HCT116 (cell line): ENCODE results near the gene DBR1. TPM values are rescaled to one million over a fixed set of nuclear protein-coding genes. Genes with fewer than 3 reads are reported as not detected.

Source experiments
- ATAC-seq: fragments of 200-7000 bp; cut with Tn5 transposase; 2 replicates; pipeline ENCODE4 v1.9.1; 2020; ENCODE audit warnings: mild to moderate bottlenecking, moderate library complexity
- BruUV-seq: library from RNA; stranded (reverse); fragments of 400-500 nt; replicated peaks from 2 replicates; lab custom pipeline; 2021; lab: Mats Ljungman, UMichigan
- CTCF ChIA-PET: fragments of 300-600 bp; sonication (Branson Sonifier 250); formaldehyde crosslinking; loops from one replicate; lab custom pipeline; 2021; ENCODE audit warnings: antibody characterized with exemption; lab: Charles Lee
- POLR2A ChIA-PET: fragments of 300-600, 350-600 bp; sonication (Branson Sonifier 250); formaldehyde crosslinking; loops from one replicate; lab custom pipeline; 2021; ENCODE audit warnings: antibody characterized with exemption; lab: Charles Lee
- RAD21 ChIA-PET, 2 experiments: fragments of 300-600 bp; sonication (Branson Sonifier 250); formaldehyde crosslinking; loops; one replicate each; lab custom pipeline; 2023; ENCODE audit warnings: low total read pairs in 2 of 2; ENCODE audit not compliant: uncharacterized antibody in 2 of 2, unreplicated experiment in 2 of 2, low non-redundant PET in 1 of 2; lab: Charles Lee
- DNase-seq: peaks from one replicate; pipeline ENCODE4 v3.0.0-alpha.2; 2010; ENCODE audit warnings: low read depth, low spot score
- H2AFZ ChIP-seq: fragments of 200-600 bp; shearing (Covaris generic), sonication (generic); 2 replicates; pipeline ENCODE4 v1.6.1; 2017; ENCODE audit warnings: low read depth, mixed run types, mixed read lengths, antibody characterized with exemption, low read length; ENCODE audit not compliant: poor library complexity, severe bottlenecking
- H3K27ac ChIP-seq: 2 replicates; pipeline ENCODE4 v1.5.1; 2012; ENCODE audit warnings: low read depth, low read length
- H3K27me3 ChIP-seq: fragments of 200-600 bp; sonication (generic); 2 replicates; pipeline ENCODE4 v1.6.1; 2016; ENCODE audit warnings: mixed run types, low read length, mixed read lengths; ENCODE audit not compliant: insufficient read depth
- H3K36me3 ChIP-seq, 2 experiments: fragments of 200-500 bp in 1 of 2; fragments of 200-600 bp in 1 of 2; sonication (Bioruptor generic) in 1 of 2; sonication (generic) in 1 of 2; 2 replicates each; pipeline versions ENCODE4 v1.5.1 to v1.6.1; 2014 to 2016; ENCODE audit warnings: low read length in 2 of 2, inconsistent platforms in 1 of 2, mixed read lengths in 1 of 2, mixed run types in 1 of 2; ENCODE audit not compliant: insufficient read depth in 2 of 2, control insufficient read depth in 1 of 2
- H3K4me1 ChIP-seq, 2 experiments: fragments of 200-600 bp in 1 of 2; sonication (generic) in 1 of 2; 2 replicates each; pipeline versions ENCODE4 v1.5.1 to v1.6.1; 2012 to 2017; ENCODE audit warnings: low read length in 2 of 2, inconsistent platforms in 1 of 2, mild to moderate bottlenecking in 1 of 2, mixed read lengths in 1 of 2, mixed run types in 1 of 2, moderate library complexity in 1 of 2; ENCODE audit not compliant: insufficient read depth in 2 of 2, control insufficient read depth in 1 of 2
- H3K4me2 ChIP-seq: fragments of 200-600 bp; sonication (generic); 2 replicates; pipeline ENCODE4 v1.6.1; 2017; ENCODE audit warnings: mixed run types, low read length, mixed read lengths
- H3K4me3 ChIP-seq, 2 experiments: fragments of 200-600 bp in 1 of 2; sonication (generic) in 1 of 2; replicated peaks in 1 of 2; 2 replicates each; pipeline ENCODE4 v1.5.1; 2011 to 2016; ENCODE audit warnings: low read length in 2 of 2, control low read depth in 1 of 2, low read depth in 1 of 2, mild to moderate bottlenecking in 1 of 2, mixed read lengths in 1 of 2, mixed run types in 1 of 2
- H3K79me2 ChIP-seq: fragments of 200-600 bp; sonication (generic); 2 replicates; pipeline ENCODE4 v1.6.1; 2017; ENCODE audit warnings: mild to moderate bottlenecking, mixed run types, low read length, moderate library complexity, mixed read lengths; ENCODE audit not compliant: insufficient read depth
- H3K9ac ChIP-seq: fragments of 200-600 bp; sonication (generic); 2 replicates; pipeline ENCODE4 v1.6.1; 2016; ENCODE audit warnings: low read length, mixed read lengths
- H3K9me2 ChIP-seq: fragments of 200-600 bp; sonication (generic), shearing (Covaris generic); 2 replicates; pipeline ENCODE4 v1.6.1; 2017; ENCODE audit warnings: mixed run types, mild to moderate bottlenecking, moderate library complexity; ENCODE audit not compliant: insufficient read depth
- H3K9me3 ChIP-seq, 2 experiments: fragments of 200-500 bp in 1 of 2; fragments of 200-600 bp in 1 of 2; sonication (Bioruptor generic) in 1 of 2; sonication (generic) in 1 of 2; 2 replicates each; pipeline ENCODE4 v1.6.1; 2014 to 2017; ENCODE audit warnings: low read length in 2 of 2, mixed read lengths in 2 of 2, inconsistent platforms in 1 of 2, low read depth in 1 of 2, mild to moderate bottlenecking in 1 of 2, mixed run types in 1 of 2, moderate library complexity in 1 of 2; ENCODE audit not compliant: control insufficient read depth in 1 of 2, insufficient read depth in 1 of 2
- H4K20me1 ChIP-seq: fragments of 200-600 bp; sonication (generic), shearing (Covaris generic); 2 replicates; pipeline ENCODE4 v1.6.1; 2017; ENCODE audit warnings: mixed run types, mild to moderate bottlenecking, moderate library complexity; ENCODE audit not compliant: insufficient read depth
- CBX3 ChIP-seq: IDR thresholded peaks from 2 replicates; pipeline ENCODE4 v1.6.1; 2012; ENCODE audit warnings: low read depth
- CEBPB ChIP-seq: IDR thresholded peaks from 2 replicates; pipeline ENCODE4 v1.6.1; 2012; ENCODE audit warnings: low read depth
- CTCF ChIP-seq, 3 experiments: fragments of 200-600 bp in 1 of 3; sonication (generic) in 1 of 3; IDR thresholded peaks in 2 of 3; conservative IDR thresholded peaks in 1 of 3; 2 replicates each; pipeline ENCODE4 v1.5.1; 2012 to 2017; ENCODE audit warnings: low read depth in 2 of 3, low read length in 2 of 3, antibody characterized with exemption in 1 of 3, borderline replicate concordance in 1 of 3, control low read depth in 1 of 3, mild to moderate bottlenecking in 1 of 3, mixed read lengths in 1 of 3, mixed run types in 1 of 3, moderate library complexity in 1 of 3; ENCODE audit not compliant: insufficient read depth in 1 of 3
- EGR1 ChIP-seq: IDR thresholded peaks from 2 replicates; pipeline ENCODE4 v1.6.1; 2012; ENCODE audit warnings: low read depth
- ELF1 ChIP-seq: IDR thresholded peaks from 2 replicates; pipeline ENCODE4 v1.6.1; 2012; ENCODE audit warnings: low read depth, borderline replicate concordance
- EZH2 ChIP-seq: fragments of 200-600 bp; sonication (generic); IDR thresholded peaks from 2 replicates; pipeline ENCODE4 v1.6.1; 2017; ENCODE audit warnings: antibody characterized with exemption, mixed run types
- EZH2phosphoT487 ChIP-seq: fragments of 200-600 bp; IDR thresholded peaks from 2 replicates; pipeline ENCODE4 v1.6.1; 2018; ENCODE audit warnings: antibody characterized with exemption, borderline replicate concordance
- FOSL1 ChIP-seq: IDR thresholded peaks from 2 replicates; pipeline ENCODE4 v1.6.1; 2012; ENCODE audit warnings: low read depth
- JUND ChIP-seq: IDR thresholded peaks from 2 replicates; pipeline ENCODE4 v1.6.1; 2012
- POLR2A ChIP-seq: IDR thresholded peaks from 2 replicates; pipeline ENCODE4 v1.7.0; 2011; ENCODE audit warnings: borderline replicate concordance; ENCODE audit not compliant: insufficient read depth, insufficient read length; ENCODE audit errors: extremely low read depth
- POLR2AphosphoS5 ChIP-seq: IDR thresholded peaks from 2 replicates; pipeline ENCODE4 v1.6.1; 2011; ENCODE audit warnings: mild to moderate bottlenecking, low read depth, low read length, moderate library complexity
- RAD21 ChIP-seq: IDR thresholded peaks from 2 replicates; pipeline ENCODE4 v1.6.1; 2012; ENCODE audit warnings: low read depth, mild to moderate bottlenecking
- REST ChIP-seq: IDR thresholded peaks from 2 replicates; pipeline ENCODE4 v1.6.1; 2012; ENCODE audit warnings: low read depth
- SP1 ChIP-seq: IDR thresholded peaks from 2 replicates; pipeline ENCODE4 v1.6.1; 2012; ENCODE audit warnings: low read depth
- SRF ChIP-seq: IDR thresholded peaks from 2 replicates; pipeline ENCODE4 v1.6.1; 2012; ENCODE audit warnings: low read depth
- TCF7L2 ChIP-seq: IDR thresholded peaks from 2 replicates; pipeline ENCODE4 v1.7.0; 2011; ENCODE audit warnings: borderline replicate concordance, inconsistent platforms; ENCODE audit not compliant: insufficient read depth, insufficient read length; ENCODE audit errors: extremely low read depth
- YY1 ChIP-seq: IDR thresholded peaks from 2 replicates; pipeline ENCODE4 v1.6.1; 2011; ENCODE audit warnings: low read length, low read depth, moderate library complexity, mild to moderate bottlenecking; ENCODE audit not compliant: insufficient replicate concordance; ENCODE audit errors: extremely low read depth
- ZBTB33 ChIP-seq: IDR thresholded peaks from 2 replicates; pipeline ENCODE4 v1.6.1; 2011; ENCODE audit warnings: mild to moderate bottlenecking, low read length, moderate library complexity; ENCODE audit not compliant: insufficient replicate concordance; ENCODE audit errors: extremely low read depth
- ZFX ChIP-seq: fragments of 450-650 bp; IDR thresholded peaks from 2 replicates; pipeline ENCODE4 v1.6.1; 2017
- ZNF274 ChIP-seq: fragments of 200-500 bp; sonication (Bioruptor generic); IDR thresholded peaks from 2 replicates; pipeline ENCODE4 v1.6.1; 2014; ENCODE audit warnings: mild to moderate bottlenecking, low read depth, low read length, inconsistent platforms
- intact Hi-C: fragments of 100-400 bp; cut with micrococcal nuclease; formaldehyde crosslinking; loops from 2 replicates; pipeline ENCODE4 v1.10.0; 2022
- total RNA-seq: library from RNA; stranded (reverse); gene quantifications from one replicate; pipeline ENCODE4 v1.2.1, GENCODE V29; 2021; ENCODE audit not compliant: unreplicated experiment

The DBR1 gene
- total RNA-seq, 1 experiment from 2014 or later = 21.6 TPM

- TF ChIP-seq CBX3 (no peak), CTCF (IDR thresholded peaks at IDR 0.05 in 2 of 3, conservative IDR thresholded peaks at IDR 0.05 in 1 of 3; ENCODE audit: borderline replicate concordance in 1 of 3, insufficient read depth in 1 of 3, low read depth in 2 of 3, low read length in 2 of 3) (no peak), ZFX (no peak), TCF7L2 (no peak), EGR1 (no peak), ZNF274 (no peak), YY1 (no peak), SP1 (no peak), POLR2A (no peak)
These were observed 2.1 kb downstream of the DBR1 start (continued) for GRCh38 chr3:138172625-138173024.

- H3K27me3 ChIP-seq = no peaks in the 10 kb centered on the region
- ChIA-PET RAD21 (no interaction called here), CTCF (no interaction called here), POLR2A (no interaction called here)
- no TSS peak for BruUV-seq
- 0 out of 2 replicates have a peak, but pooled peaks cover 3% of the 10 kb centered on the region for H3K79me2 ChIP-seq
- no peak overlapping the region for H2AFZ ChIP-seq
- H3K4me2 ChIP-seq = no peak overlapping the region
- ATAC-seq (no peak), DNase-seq (no peak)
- no peaks in the 10 kb centered on the region for H3K9me2 ChIP-seq
- intact Hi-C loops = no loop called here
- no peak overlapping the region for H3K9ac ChIP-seq
- no peak overlapping the region for H3K27ac ChIP-seq
- no peaks in the 10 kb centered on the region for H3K4me1 ChIP-seq
- no peaks in the 10 kb centered on the region for H3K9me3 ChIP-seq
- no peak overlapping the region for H3K4me3 ChIP-seq
- H3K36me3 ChIP-seq = peaks cover 36 to 42% of the 10 kb centered on the region in 2 experiments; a peak in 3 of 4 replicates
- H4K20me1 ChIP-seq = no peaks in the 10 kb centered on the region
- no peak for TF ChIP-seq ZBTB33
- no peak for TF ChIP-seq JUND
- TF ChIP-seq CBX3 = no peak
- no peak for TF ChIP-seq REST
- TF ChIP-seq CEBPB = no peak
- TF ChIP-seq EZH2 = no peak
- TF ChIP-seq FOSL1 = no peak
- TF ChIP-seq RAD21 = no peak
- TF ChIP-seq ELF1 = no peak
- TF ChIP-seq ZNF274 = no peak
- TF ChIP-seq EZH2phosphoT487 = no peak
- TF ChIP-seq TCF7L2 = no peak
- no peak for TF ChIP-seq SP1
- TF ChIP-seq SRF = no peak
- TF ChIP-seq POLR2AphosphoS5 = no peak
These were observed 9.7 kb downstream of the DBR1 start for GRCh38 chr3:138165061-138165460.
